ENCODE measurements around the gene JMY. TPM values are rescaled to one million over a fixed set of nuclear protein-coding genes. Genes with fewer than 3 reads are reported as not detected.

JMY gene
- total RNA-seq, 1 experiment from 2014 or later, result 3.5 TPM

GRCh38 chr5:79189439-79190234, 46.3 kb upstream of the JMY start:
- intact Hi-C loops (cut with micrococcal nuclease; ENCODE audit: unreplicated experiment), result no loop called here
- BruUV-seq (replicated peaks), result no TSS peak
- no peak for TF ChIP-seq EZH2 (IDR thresholded peaks at IDR 0.05; ENCODE audit: borderline replicate concordance, low read depth, low read length, poor library complexity, severe bottlenecking)
- TF ChIP-seq CTCF (conservative IDR thresholded peaks at IDR 0.05; ENCODE audit: low read depth, low read length), result no peak
- no peaks in the 10 kb centered on the region for H3K4me1 ChIP-seq (ENCODE audit: insufficient read depth, low read length, poor library complexity, severe bottlenecking)
- no peaks in the 10 kb centered on the region for H3K27me3 ChIP-seq (replicated peaks; ENCODE audit: insufficient read depth, low read depth, low read length, poor library complexity)
- no peaks in the 10 kb centered on the region for H3K36me3 ChIP-seq (ENCODE audit: insufficient read depth, low read length, poor library complexity, severe bottlenecking)
- POLR2A ChIA-PET (ENCODE audit: low non-redundant PET), result no interaction called here
- no peak overlapping the region for H3K27ac ChIP-seq (ENCODE audit: low read depth, low read length, poor library complexity, severe bottlenecking)
- no peak overlapping the region for H3K4me3 ChIP-seq (ENCODE audit: low read depth, low read length, poor library complexity, severe bottlenecking)
- CTCF ChIA-PET, result no interaction called here
- no peak for DNase-seq (ENCODE audit: low spot score)
- no peaks in the 10 kb centered on the region for H3K9me3 ChIP-seq (ENCODE audit: low read depth, low read length, poor library complexity, severe bottlenecking)

GRCh38 chr5:79190235-79190529, 45.7 kb upstream of the JMY start:
- ChIA-PET CTCF (no interaction called here), POLR2A (ENCODE audit: low non-redundant PET) (no interaction called here)
- no peaks in the 10 kb centered on the region for H3K4me1 ChIP-seq (ENCODE audit: insufficient read depth, low read length, poor library complexity, severe bottlenecking)
- no TSS peak for BruUV-seq (replicated peaks)
- H3K36me3 ChIP-seq (ENCODE audit: insufficient read depth, low read length, poor library complexity, severe bottlenecking), result no peaks in the 10 kb centered on the region
- DNase-seq (ENCODE audit: low spot score), result no peak
- no peaks in the 10 kb centered on the region for H3K27me3 ChIP-seq (replicated peaks; ENCODE audit: insufficient read depth, low read depth, low read length, poor library complexity)
- no peak for TF ChIP-seq EZH2 (IDR thresholded peaks at IDR 0.05; ENCODE audit: borderline replicate concordance, low read depth, low read length, poor library complexity, severe bottlenecking)
- TF ChIP-seq CTCF (conservative IDR thresholded peaks at IDR 0.05; ENCODE audit: low read depth, low read length), result no peak
- no peaks in the 10 kb centered on the region for H3K9me3 ChIP-seq (ENCODE audit: low read depth, low read length, poor library complexity, severe bottlenecking)
- no peak overlapping the region for H3K27ac ChIP-seq (ENCODE audit: low read depth, low read length, poor library complexity, severe bottlenecking)
- H3K4me3 ChIP-seq (ENCODE audit: low read depth, low read length, poor library complexity, severe bottlenecking), result no peak overlapping the region
- intact Hi-C loops (cut with micrococcal nuclease; ENCODE audit: unreplicated experiment), result no loop called here

- no peak overlapping the region for H3K27ac ChIP-seq (ENCODE audit: low read depth, low read length, poor library complexity, severe bottlenecking)
- no peaks in the 10 kb centered on the region for H3K9me3 ChIP-seq (ENCODE audit: low read depth, low read length, poor library complexity, severe bottlenecking)
- no peak for DNase-seq (ENCODE audit: low spot score)
- POLR2A ChIA-PET (ENCODE audit: low non-redundant PET), result interaction anchor here (0.7 kb wide), 1 partner anchor 527 kb away, joined by 11 read pairs; no protein-coding TSS in a partner anchor
- H3K27me3 ChIP-seq (replicated peaks; ENCODE audit: insufficient read depth, low read depth, low read length, poor library complexity), result no peaks in the 10 kb centered on the region
- H3K36me3 ChIP-seq (ENCODE audit: insufficient read depth, low read length, poor library complexity, severe bottlenecking), result no peaks in the 10 kb centered on the region
- no peaks in the 10 kb centered on the region for H3K4me1 ChIP-seq (ENCODE audit: insufficient read depth, low read length, poor library complexity, severe bottlenecking)
- no peak overlapping the region for H3K4me3 ChIP-seq (ENCODE audit: low read depth, low read length, poor library complexity, severe bottlenecking)
- TF ChIP-seq CTCF (conservative IDR thresholded peaks at IDR 0.05; ENCODE audit: low read depth, low read length) (no peak), EZH2 (IDR thresholded peaks at IDR 0.05; ENCODE audit: borderline replicate concordance, low read depth, low read length, poor library complexity, severe bottlenecking) (no peak)
- CTCF ChIA-PET, result interaction anchor here (0.6 kb wide), 1 partner anchor 802 kb away, joined by 7 read pairs; no protein-coding TSS in a partner anchor
- intact Hi-C loops (cut with micrococcal nuclease; ENCODE audit: unreplicated experiment), result no loop called here
- BruUV-seq (replicated peaks), result no TSS peak
These were observed 44.5 kb upstream of the JMY start for GRCh38 chr5:79191457-79191856.

All from A673 (cell line).